Measurements from ENCODE around the gene CAMSAP2.
"Not testable (repeated sequence)": the region's sequence is repeated elsewhere in the genome, so short reads cannot be mapped to it uniquely, and the experiment has no call there.

CAMSAP2 gene

DNA sequence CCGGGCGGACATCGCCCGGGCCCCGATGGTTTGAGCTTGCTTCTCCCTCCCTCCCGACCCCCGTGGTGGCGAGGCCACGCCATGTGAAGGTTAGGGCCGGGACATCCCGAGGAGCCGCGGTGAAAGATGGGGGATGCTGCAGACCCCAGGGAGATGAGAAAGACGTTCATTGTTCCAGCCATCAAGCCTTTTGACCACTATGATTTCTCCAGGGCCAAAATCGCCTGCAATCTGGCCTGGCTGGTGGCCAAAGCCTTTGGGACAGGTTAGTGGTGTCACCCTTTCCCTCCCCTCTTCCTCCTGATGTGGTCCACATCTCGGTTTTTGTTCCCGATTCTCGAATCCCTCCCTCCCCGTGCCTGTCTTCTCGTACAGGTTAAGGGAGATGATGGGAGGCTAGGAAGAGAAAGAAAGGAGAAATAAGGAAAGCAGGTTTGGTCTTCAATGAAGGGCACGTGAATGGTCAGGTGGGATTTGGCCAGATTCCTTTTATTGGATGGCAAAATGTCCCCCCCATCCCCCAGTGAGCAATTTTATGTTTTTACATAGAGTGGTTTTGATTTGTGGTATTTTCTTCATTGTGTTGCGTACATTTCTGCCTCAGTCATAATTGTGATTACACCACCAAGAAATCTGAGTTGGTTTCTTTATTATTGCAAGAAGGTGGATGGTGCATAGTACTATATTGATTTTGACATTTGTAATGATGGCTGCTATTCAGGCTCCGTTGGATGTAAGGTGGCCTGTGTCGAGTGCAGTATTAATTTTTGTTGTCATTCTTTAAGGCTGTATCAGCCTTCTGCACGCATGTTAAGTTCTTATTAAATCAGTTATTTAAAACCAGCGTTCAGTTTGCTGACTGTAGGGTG, 1.2 kb downstream of the CAMSAP2 start:
- DNase-seq: no peak

DNA sequence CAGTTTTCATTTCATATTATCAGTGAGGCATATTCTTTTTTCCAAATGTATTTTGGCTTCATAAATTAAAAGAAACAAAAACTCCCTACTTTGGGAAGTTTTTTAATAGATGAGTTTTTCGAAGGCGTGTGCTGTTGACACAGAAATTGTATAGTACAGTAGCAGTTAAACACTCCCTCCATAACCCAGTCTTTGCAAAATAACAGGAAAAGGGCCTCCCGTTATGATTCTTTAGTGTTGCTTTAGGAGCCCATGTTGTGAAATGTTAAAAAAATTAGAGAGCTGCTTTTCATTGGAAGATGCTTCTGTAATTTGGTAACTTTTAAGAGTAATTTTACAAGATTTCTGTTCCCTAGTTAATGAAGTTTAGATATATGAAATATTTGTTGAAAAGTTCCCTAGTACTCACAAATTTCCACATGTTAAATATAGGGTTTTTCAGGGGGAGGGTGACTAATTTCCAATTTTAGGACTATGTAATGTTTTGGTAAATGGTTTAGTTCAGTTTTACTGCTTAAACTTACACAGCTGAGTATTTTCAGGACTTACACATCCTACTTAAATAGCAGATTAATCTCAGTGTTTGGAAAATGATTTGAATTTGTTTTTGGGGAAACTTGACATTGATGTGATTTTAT, 2.0 kb downstream of the CAMSAP2 start:
- no peak for DNase-seq

DNA sequence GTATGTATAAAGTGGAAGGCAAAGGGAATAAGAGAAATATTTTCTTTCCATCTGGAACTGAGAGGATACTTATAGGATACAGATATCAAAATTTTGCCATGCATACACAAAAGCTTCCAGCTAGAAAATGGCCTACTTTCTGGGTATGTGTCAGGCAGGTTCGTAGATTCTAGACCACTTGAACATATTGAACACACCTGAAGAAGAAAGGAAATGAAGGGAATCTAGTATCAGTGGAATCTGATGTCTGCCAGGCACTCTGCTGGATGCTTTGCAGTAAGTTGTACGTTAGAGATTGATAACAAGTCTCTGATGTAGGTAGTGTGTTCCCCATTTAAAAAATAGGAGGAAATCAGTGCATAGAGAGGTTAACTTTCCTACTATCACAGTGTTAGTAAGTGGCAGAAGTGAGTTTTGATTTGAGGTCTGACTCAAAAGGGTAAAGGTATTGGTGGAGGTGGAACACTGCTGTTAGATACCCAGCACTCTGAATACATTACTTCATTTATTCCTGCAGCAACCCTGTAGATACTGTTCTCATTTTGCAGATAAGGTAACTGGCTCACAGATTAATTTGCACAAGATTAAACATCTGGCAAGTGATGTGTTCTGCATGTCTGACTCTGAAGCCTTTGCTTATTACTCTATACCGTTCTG, 3.0 kb downstream of the CAMSAP2 start:
- DNase-seq: no peak

DNA sequence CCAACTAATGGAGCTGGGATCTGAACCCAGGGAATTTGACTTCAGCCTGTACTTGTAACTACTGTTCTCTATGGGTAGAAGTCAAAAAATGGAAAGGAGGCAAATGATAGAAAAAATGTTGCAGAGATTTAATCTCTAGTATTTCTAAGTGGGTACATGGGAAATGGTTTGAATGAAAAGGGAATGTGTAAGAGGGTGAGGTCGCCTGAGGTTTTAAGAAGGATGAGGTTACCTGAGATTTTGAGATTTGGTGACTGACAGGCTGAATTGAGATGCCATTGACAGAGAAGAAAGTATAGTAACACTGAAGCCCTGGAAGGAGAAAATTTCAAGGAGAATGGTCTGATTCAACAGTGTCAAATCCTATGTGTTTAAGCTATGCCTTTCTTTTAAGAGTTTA, 5.5 kb downstream of the CAMSAP2 start:
- DNase-seq: no peak

DNA sequence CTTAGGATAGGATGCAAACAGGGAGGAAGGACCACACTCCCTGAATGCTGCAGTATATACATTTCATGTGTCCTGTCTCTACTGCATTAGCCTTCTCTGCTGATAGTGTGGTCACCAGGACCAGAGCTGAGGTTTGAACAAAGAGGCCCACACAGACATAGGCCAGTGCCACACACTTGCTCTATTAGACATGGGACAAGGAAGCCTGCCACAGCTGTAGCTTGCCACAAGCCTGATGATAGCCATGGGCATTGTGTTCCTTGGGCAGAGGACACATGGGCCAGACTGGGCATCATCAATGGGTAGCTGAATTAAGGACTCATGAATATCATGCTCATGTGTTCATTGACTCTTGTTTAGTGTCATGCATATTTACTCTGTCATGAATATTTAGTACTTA, 10.4 kb downstream of the CAMSAP2 start:
- DNase-seq: no peak

DNA sequence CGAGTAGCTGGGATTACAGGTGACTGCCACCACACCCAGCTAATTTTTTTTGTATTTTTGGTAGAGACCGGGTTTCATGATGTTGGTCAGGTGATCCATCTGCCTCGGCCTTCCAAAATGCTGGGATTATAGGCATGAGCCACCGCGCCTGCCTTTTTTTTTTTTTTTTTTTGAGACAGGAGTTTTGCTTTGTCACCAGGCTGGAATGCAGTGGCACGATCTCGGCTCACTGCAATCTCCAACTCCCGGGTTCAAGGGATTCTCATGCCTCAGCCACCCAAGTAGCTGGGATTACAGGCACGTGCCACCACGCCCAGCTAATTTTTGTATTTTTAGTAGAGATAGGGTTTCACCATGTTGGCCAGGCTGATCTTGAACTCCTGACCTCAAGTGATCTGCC, 12.1 kb downstream of the CAMSAP2 start:
- DNase-seq: not testable (repeated sequence)

DNA sequence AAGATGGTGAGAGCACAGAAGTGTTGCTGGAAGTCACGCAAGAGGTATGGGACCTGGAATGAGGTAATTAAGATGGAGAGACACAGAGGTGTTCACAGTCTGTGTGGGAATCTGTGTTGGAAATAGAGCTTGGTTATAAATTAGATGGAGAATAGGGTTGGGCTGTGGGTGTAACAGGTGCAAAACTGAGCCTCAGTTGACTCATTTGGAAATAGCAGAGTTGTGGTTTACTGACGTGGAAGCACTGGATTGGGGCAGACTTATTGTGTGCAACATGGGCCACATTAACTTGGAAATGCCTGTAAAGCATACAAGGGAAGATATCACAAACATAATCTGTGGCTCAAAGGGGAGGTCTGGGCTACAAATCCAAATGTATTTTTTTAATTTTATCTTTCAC, 13.0 kb downstream of the CAMSAP2 start:
- DNase-seq: no peak

DNA sequence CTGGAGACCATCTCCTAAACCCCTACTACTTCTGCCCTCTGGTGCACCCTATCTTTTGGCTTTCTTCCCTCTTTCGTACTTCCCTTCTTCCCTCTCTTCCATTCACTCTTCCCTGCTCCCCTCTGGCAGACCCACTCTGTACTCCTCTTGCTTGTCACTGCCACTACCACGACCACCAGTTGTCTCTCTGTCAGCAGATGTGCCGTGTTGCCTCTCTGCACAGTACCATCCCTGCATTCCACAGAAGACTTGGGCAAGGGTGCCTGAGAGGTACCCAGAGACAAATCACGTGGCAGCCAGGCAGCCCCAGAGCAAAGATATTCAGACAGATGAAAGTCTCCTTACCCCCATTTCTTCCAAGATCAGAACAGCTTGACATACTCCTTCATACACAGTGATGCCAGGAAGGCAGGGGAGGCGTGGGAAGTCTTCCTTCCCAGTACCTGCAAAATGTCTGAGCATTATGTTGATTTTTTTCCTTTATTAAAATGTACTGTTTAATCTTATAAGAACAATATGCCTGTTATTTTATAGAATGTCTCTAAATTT, 15.0 kb downstream of the CAMSAP2 start:
- no peak for DNase-seq

DNA sequence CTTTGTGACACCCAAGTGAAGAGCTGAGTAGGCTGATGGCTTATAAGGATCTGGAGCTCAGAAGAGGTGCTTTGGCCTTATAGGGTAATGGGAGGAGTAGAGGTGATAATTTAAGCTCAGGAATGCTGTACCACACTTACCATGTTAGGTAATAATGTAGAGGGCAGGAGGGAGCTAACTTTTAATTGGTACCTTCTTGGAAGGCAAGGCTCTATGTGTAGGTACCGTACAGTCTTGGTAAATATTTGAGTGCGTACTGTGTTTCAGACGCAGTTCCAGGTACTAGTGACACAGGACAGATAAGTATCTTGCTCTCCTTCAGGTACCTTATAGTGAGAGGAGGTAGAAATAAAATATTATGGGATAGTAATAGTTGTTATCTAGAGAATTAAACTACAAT, 16.8 kb downstream of the CAMSAP2 start:
- DNase-seq: no peak

DNA sequence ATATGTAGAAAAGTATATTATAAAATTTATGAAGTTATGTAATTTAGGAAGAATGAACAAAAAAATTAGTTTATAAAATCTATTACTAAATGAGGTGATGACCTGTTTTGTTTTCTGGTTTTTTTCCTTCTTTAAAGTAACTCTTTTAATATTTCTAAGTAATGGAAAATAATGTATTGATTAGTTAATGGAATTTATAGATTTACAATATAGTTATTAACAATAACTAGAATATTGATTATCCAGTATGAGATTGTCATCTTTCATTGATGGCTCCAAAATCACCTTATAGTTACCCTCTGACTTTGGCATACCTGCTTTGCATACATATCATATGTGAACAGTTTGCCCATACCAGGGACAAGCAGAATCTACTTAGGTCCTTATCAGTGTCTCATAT, 23.4 kb downstream of the CAMSAP2 start:
- DNase-seq: no peak

DNA sequence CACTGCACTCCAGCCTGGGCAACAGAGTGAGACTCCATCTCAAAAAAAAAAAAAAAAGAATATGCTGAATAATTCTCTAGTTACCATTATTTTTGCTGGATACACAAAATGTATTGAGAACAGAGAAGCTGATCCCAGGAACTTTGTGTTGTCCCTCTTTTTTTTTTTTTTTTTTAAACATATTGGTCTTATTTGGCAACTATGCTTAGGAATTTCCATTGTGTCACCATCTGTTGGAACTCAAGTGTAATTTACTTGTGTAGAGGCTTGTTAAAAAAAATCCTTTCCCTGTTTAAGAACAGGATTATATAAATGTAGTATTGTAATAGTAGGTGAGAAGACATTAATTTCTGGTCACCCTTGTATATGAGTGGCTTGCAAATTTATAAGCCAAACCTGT, 28.6 kb downstream of the CAMSAP2 start:
- DNase-seq: no peak

DNA sequence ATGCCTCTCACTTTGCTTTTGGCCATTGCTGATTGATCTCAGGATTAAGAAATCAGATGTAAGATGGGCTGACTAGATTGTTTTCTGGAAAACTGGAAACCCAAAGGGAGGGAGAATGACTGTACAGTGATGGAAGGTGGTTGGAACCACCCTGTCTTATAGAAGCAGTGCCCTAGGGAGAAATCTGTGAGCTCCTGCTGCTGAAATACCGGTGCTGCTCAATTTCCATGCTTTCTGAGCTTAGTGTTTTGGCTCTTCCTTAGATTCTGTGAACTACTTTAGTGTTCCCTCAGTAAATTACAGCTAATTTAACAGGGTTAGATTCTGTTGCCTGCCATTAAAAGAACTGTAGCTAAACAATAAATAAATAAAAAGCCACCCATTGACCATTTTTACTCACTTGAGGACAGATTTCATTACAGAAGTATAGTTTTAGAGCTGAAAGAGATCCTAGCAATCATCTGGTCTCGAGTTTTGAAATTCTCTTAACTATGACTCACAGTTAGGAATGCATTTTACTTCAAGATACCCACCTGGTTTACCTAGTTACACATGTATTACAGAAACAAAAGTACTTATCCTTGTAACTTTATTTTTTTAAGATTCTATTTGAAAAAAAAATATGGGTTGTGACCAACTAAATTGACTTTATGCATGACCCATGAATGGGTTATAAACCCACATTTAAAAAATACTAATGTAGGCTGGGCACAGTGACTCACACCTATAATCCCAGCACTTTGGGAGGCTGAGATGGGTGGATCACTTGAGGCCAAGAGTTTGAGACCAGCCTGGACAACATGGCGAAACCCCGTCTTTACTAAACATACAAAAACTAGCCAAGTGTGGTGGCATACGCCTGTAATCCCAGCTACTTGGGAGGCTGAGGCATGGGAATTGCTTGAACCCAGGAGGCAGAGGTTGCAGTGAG, 33.2 kb downstream of the CAMSAP2 start:
- DNase-seq: no peak

DNA sequence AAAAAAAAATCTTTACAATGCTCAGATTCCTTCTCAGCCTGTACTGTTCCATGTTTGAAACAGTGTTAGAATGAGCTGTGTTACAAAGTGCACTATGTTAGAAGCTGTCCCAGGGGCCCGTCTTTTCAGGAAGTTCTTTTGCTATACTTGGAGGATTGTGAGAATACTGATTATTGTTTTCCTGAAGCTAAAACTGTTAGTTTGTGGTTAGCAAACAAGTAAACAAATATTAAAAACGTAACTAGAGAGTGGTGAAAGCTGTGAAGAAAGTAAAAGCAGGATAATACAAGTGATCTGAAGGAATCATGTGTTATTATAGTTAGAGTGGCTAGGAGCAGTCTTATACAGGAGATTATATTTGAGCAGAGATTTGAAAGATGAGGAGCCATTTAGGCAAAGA, 35.6 kb downstream of the CAMSAP2 start:
- no peak for DNase-seq

DNA sequence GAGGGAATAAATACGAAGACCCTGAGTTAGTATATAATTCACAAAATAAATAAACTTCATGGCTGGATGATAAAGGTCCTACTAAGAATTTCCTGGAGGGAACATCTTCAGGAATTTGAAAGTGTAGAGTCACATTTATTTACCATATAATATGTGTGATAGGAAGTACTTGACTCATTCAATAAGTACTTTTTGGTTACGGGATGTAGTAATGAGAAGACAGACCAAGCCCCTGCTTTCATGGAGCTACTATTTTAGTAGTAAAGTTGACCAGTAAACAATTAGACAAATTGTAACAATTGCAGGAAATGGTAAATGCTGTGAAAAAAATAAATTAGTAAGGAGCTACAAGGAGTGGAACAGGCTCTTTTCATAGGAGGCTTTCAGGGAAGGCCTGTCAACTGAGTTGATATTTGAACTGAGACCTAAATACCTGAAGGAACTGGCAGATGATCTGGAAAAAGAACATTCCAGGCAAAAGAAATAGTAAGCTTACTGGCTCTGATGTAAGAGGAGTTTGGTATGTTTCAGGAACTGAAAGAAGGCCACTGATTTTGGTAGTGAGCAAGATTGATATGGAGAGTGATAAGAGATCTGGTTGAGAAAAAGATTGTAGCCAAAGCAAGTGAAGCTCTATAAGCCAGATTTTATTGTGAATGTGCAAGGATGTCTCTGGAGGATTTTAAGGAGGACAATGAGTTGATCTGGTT, 36.2 kb downstream of the CAMSAP2 start:
- no peak for DNase-seq

DNA sequence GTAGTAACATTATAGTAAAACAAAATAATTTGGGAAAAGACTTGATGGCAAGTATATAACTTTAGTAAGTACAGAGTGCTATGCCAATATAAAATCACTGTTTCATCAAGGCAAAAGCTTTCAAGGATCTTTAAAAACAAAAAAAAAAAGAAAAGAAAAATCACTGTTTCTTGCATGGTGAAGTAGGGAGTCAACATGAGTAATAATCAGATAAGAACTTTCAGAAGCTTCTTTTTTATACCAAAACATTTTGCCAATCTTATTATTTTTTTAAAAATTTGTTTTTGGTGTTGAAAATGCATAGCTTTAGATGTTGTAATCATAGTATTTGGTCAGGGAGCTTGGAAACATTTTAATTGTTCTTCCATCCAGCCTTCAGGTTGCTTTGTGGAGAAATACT, 37.2 kb downstream of the CAMSAP2 start:
- no peak for DNase-seq

DNA sequence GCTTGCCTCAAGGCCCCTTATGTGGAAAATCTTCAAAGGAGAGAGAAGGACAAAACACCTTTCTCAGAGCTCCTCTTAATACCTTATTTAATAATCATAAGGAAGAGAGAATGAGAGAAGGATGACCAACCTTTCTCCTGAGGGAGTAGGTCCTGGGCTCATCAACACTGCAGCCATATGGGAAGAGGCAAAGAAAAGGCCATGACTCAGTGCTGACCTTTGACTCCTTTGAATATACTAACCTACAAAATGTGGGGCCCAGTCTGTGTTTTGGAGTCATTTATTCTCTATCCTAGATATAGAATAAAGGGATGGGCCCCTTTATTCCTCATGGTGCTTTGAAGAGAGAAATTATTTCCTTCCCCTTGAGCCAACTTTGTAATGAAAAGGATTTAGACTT, 38.3 kb downstream of the CAMSAP2 start:
- no peak for DNase-seq

DNA sequence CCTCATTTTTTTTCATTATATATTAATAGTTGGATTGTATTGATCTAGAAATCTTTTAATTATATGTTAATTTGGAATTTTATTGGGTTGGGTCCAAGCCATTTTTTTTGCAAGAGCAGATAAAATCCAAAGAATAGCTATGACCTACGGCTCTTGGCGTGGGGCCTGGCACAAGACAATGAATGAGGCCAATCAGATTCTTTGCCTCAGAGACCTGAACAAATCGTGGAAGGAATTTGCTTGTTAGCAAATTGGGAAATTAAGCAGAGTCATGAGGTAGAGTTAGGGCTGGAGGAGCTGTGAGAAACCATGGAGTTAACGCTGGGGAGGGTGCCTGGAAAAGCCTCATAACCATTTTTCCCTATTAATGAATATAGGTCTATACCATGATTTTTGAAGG, 40.1 kb downstream of the CAMSAP2 start:
- DNase-seq: no peak

DNA sequence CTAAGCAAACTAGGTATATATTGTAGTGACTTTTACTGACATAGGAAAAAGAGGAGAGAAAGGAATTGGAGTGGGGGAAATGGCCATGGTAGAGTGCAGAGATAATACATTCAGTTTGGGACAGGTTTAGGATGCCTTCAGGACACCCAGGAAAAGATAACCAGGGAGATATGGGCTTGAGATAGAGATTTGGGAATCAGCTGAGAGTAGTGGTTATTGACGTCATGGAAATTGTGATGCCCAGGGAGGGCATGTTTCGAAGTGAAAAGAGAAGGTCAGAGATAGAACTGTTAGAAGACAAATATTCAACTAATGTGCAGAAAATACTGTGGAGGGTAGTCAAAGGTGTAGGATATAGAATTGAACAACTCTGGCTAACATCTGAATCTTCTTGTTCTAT, 40.6 kb downstream of the CAMSAP2 start:
- DNase-seq: no peak

DNA sequence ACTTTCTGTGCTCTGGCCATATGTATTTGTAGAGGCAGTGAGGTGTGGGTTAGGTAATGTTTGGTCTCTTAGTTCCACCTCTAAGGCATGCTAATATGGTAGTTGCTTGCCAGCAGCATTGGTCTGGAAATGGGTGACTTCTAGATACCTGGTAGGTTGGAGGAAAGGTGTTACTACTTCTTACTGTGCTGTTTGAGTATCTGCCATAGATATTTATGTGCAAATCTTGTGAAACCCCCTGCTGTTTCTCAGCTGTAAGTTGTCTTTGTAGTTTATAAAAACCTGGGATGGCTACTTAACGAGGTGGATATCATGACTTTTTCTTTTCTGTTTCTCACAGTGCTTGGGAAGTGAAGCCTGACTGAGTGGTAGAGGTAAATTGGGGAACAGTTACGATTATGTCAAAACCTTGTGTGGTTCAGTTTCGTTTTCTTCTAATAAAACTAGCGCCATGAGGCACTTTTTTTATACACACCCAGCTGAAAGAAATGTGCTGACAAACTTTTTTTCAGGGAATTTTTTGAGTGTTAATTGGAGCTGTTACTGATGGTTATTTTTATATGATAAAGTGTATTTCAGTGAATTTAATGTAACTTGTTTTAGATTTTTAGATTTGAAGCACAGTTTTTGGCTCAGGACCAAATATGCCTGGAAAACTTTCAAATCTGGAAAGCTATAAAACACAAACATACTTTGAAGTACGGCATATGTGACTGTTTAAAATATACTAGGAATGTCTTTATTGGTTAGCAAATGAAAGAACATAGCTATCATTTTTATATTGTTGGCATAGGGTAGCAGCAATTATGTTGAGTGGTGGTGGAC, 42.1 kb downstream of the CAMSAP2 start:
- DNase-seq: no peak

DNA sequence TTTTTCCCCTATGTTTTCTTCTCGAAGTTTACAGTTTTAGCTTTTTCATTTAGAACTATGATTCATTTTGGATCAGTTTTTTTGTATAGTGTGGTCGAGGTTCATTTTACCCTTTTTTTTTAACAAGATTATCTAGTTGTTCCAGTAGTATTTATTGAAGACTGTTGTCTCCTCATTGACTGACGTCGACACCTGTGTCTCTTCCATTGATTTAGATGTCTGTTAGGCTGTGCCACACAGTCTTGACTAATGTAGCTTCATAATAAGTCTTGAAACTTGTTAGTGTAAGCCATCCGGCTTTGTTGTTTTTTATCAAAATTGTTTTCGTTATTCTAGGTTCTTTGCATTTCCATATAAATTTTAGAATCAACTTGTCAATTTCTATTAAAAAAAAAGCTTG, 45.2 kb downstream of the CAMSAP2 start:
- DNase-seq: no peak

DNA sequence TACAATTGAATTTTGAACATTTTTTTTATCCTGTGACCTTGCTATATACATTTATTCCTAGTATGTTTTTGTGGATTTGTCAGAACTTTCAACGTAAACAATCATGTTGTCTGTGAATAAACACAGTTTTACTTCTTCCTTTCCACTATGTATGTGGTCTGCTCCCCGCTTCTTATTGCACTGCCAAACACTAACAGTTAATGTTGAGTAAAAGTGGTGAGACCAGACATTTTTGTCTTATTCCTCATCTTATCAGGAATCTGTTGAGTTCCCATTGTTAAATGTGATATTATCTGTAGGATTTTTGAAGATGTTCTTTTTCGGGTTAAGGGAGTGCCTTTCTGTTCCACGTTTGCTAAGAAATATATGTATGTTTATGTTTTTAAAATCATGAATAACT, 45.9 kb downstream of the CAMSAP2 start:
- DNase-seq: no peak
